GM12878 (cell line): ENCODE results near the gene C11orf65. TPM values are rescaled to one million over a fixed set of nuclear protein-coding genes. Genes with fewer than 3 reads are reported as not detected.
A peak's percentile ranks its signal among the peaks of the same experiment; 100 is the strongest.

ENCODE experiments used
- ATAC-seq: fragments of 200-7000 bp; cut with Tn5 transposase; 3 replicates; pipeline ENCODE4 v1.9.1; 2020; ENCODE audit warnings: mild to moderate bottlenecking, moderate library complexity
- BruUV-seq: library from RNA; stranded (reverse); fragments of 400-500 nt; replicated peaks from 2 replicates; lab custom pipeline; 2021; lab: Mats Ljungman, UMichigan
- CTCF ChIA-PET: fragments of 300-600 bp; sonication (Branson Sonifier 250); formaldehyde crosslinking; extraction: SDS; loops from one replicate; lab custom pipeline; 2021; ENCODE audit warnings: inconsistent platforms; lab: Yijun Ruan, JAX
- POLR2A ChIA-PET: fragments of 350-600 bp; formaldehyde crosslinking; extraction: SDS; loops from one replicate; lab custom pipeline; 2021; ENCODE audit warnings: inconsistent platforms; lab: Charles Lee
- RAD21 ChIA-PET: fragments of 300-600 bp; sonication (Branson Sonifier 250); formaldehyde crosslinking; loops from one replicate; lab custom pipeline; 2023; ENCODE audit warnings: antibody characterized with exemption; ENCODE audit not compliant: unreplicated experiment; lab: Charles Lee
- SMC1A ChIA-PET: fragments of 300-600 bp; sonication (Branson Sonifier 250); formaldehyde crosslinking; loops from one replicate; lab custom pipeline; 2023; ENCODE audit not compliant: unreplicated experiment, uncharacterized antibody; lab: Charles Lee
- DNase-seq: peaks from one replicate; pipeline ENCODE4 v3.0.0-alpha.2; 2011; ENCODE audit warnings: low read depth, low spot score
- FAIRE-seq: peaks from 3 replicates; lab custom pipeline; 2011; peaks lifted over from hg19 to GRCh38; lab: Jason Lieb, UNC
- H2AFZ ChIP-seq: 2 replicates; pipeline ENCODE4 v1.6.0; 2011; ENCODE audit warnings: low read depth, low read length, control low read depth; ENCODE audit not compliant: control insufficient read depth
- H3K27ac ChIP-seq: 2 replicates; pipeline ENCODE4 v1.5.1; 2011; ENCODE audit warnings: control low read depth; ENCODE audit not compliant: control insufficient read depth, insufficient read depth
- H3K27me3 ChIP-seq, 2 experiments: replicated peaks in 1 of 2; 2 replicates each; pipeline versions ENCODE4 v1.6.0 to v1.6.1; 2011; ENCODE audit warnings: low read length in 1 of 2; ENCODE audit not compliant: control insufficient read depth in 2 of 2, insufficient read depth in 2 of 2
- H3K36me3 ChIP-seq, 2 experiments: 2 replicates each; pipeline ENCODE4 v1.5.1; 2011; ENCODE audit warnings: low read length in 1 of 2; ENCODE audit not compliant: control insufficient read depth in 2 of 2, insufficient read depth in 2 of 2
- H3K4me1 ChIP-seq: 2 replicates; pipeline ENCODE4 v1.6.1; 2011; ENCODE audit warnings: mild to moderate bottlenecking, low read length, moderate library complexity, mixed read lengths; ENCODE audit not compliant: control insufficient read depth, insufficient read depth
- H3K4me2 ChIP-seq: 2 replicates; pipeline ENCODE4 v1.6.0; 2011; ENCODE audit warnings: control low read depth; ENCODE audit not compliant: control insufficient read depth, insufficient read depth
- H3K4me3 ChIP-seq: fragments of 200-600 bp; sonication (generic); 2 replicates; pipeline ENCODE4 v1.5.1; 2016
- H3K79me2 ChIP-seq: 2 replicates; pipeline ENCODE4 v1.6.0; 2011; ENCODE audit warnings: low read length; ENCODE audit not compliant: control insufficient read depth, insufficient read depth
- H3K9ac ChIP-seq: 2 replicates; pipeline ENCODE4 v1.8.0; 2011; ENCODE audit warnings: low read length, control low read depth, mixed read lengths; ENCODE audit not compliant: control insufficient read depth, insufficient read depth
- H3K9me3 ChIP-seq: replicated peaks from 3 replicates; pipeline ENCODE4 v1.5.1; 2011; ENCODE audit warnings: mild to moderate bottlenecking, low read length; ENCODE audit not compliant: control insufficient read depth, insufficient read depth
- H4K20me1 ChIP-seq: 2 replicates; pipeline ENCODE4 v1.6.0; 2011; ENCODE audit not compliant: control insufficient read depth, insufficient read depth
- ETV6 ChIP-seq, 2 experiments: fragments of 450-650 bp in 1 of 2; IDR thresholded peaks in 1 of 2; conservative IDR thresholded peaks in 1 of 2; 2 replicates each; pipeline ENCODE4 v1.6.1; 2014; ENCODE audit warnings: antibody characterized with exemption in 1 of 2, borderline replicate concordance in 1 of 2, low read depth in 1 of 2, mild to moderate bottlenecking in 1 of 2, moderate library complexity in 1 of 2
- FOXK2 ChIP-seq: fragments of 450-650 bp; IDR thresholded peaks from 2 replicates; pipeline ENCODE4 v1.6.1; 2017; ENCODE audit warnings: mild to moderate bottlenecking, moderate library complexity
- JUNB ChIP-seq: IDR thresholded peaks from 2 replicates; pipeline ENCODE4 v1.6.1; 2016; ENCODE audit warnings: antibody characterized with exemption, mild to moderate bottlenecking
- KAT2A ChIP-seq: conservative IDR thresholded peaks from 2 replicates; pipeline ENCODE4 v1.6.1; 2011; ENCODE audit warnings: low read depth, low read length; ENCODE audit not compliant: control insufficient read depth
- MTA3 ChIP-seq: IDR thresholded peaks from 2 replicates; pipeline ENCODE4 v1.6.1; 2012; ENCODE audit warnings: low read length, inconsistent platforms, borderline replicate concordance
- NFYA ChIP-seq: IDR thresholded peaks from 2 replicates; pipeline ENCODE4 v1.6.1; 2011; ENCODE audit warnings: low read depth, mild to moderate bottlenecking, low read length, improper control_type of control experiment, borderline replicate concordance
- POU2F2 ChIP-seq: IDR thresholded peaks from 3 replicates; pipeline ENCODE4 v1.6.1; 2011; ENCODE audit warnings: low read depth, mild to moderate bottlenecking, low read length, borderline replicate concordance
- TBL1XR1 ChIP-seq: IDR thresholded peaks from 2 replicates; pipeline ENCODE4 v1.6.1; 2012; ENCODE audit warnings: low read depth, low read length, improper control_type of control experiment
- ZNF274 ChIP-seq: IDR thresholded peaks from one replicate; pipeline ENCODE4 v1.8.0; 2011; ENCODE audit not compliant: insufficient read length, insufficient read depth
- WGBS: methylation state at CpG from one replicate; pipeline ENCODE4 v1.1.6; 2016; ENCODE audit warnings: low lambda C conversion rate; ENCODE audit not compliant: insufficient replicate concordance, insufficient coverage; ENCODE audit errors: missing lambda C conversion rate; 5-methylcytosine and 5-hydroxymethylcytosine counted together
- in situ Hi-C: fragments of 300-500 bp; cut with MboI; formaldehyde crosslinking; loops from 9 replicates; pipeline ENCODE4 v1.14.3; 2018; ENCODE audit warnings: mixed read lengths
- intact Hi-C: fragments of 100-400 bp; cut with micrococcal nuclease; formaldehyde crosslinking; loops from one replicate; pipeline ENCODE4 v1.14.2; 2022; ENCODE audit not compliant: unreplicated experiment
- polyA plus RNA-seq, 11 experiments: library from polyadenylated mRNA; depleted of rRNA in 4 of 11; unstranded in 6 of 11; stranded (reverse) in 5 of 11; fragments of >200 nt; fragmentation: Nextera tagmentation in 4 of 11; fragmentation: Illumina TruSeq in 1 of 11; extraction: Ambion mirVana in 4 of 11; extraction: Trizol in 1 of 11; gene quantifications; 1 replicate in 1 of 11; 2 replicates in 10 of 11; pipeline versions ENCODE4 v1.2.1 to v1.2.3, GENCODE V29; 2011 to 2016; ENCODE audit warnings: inconsistent platforms in 2 of 11, missing spikeins in 2 of 11, low read depth in 1 of 11
- total RNA-seq, 4 experiments: library from RNA; depleted of rRNA in 3 of 4; stranded (reverse); fragments of >200 nt in 3 of 4; fragmentation: Illumina TruSeq in 1 of 4; extraction: Trizol in 1 of 4; gene quantifications; 2 replicates each; pipeline versions ENCODE4 v1.2.1 to v1.2.3, GENCODE V29; 2013 to 2021
- TF ChIP-seq, protein P1 (sequence below): fragments of 450-650 bp; formaldehyde crosslinking; IDR thresholded peaks from 2 replicates; pipeline ENCODE4 v1.4.0; 2022; ENCODE audit warnings: mild to moderate bottlenecking, moderate library complexity
- TF ChIP-seq, protein P2 (sequence below): IDR thresholded peaks from 2 replicates; pipeline ENCODE4 v1.6.1; 2011; ENCODE audit warnings: mild to moderate bottlenecking, low read depth, low read length, moderate library complexity; ENCODE audit not compliant: insufficient replicate concordance
- TF ChIP-seq, protein P3 (sequence below): fragments of 450-650 bp; IDR thresholded peaks from 2 replicates; pipeline ENCODE4 v1.6.1; 2018; ENCODE audit warnings: mild to moderate bottlenecking, low read depth, moderate library complexity; ENCODE audit not compliant: partially characterized antibody

C11orf65 gene
- total and polyA plus RNA-seq, 10 of the 15 experiments (the other 5 are each of a cell fraction or from before 2014, with no cell fraction given): 0.71 to 2.0 (median 1.2) TPM

DNA sequence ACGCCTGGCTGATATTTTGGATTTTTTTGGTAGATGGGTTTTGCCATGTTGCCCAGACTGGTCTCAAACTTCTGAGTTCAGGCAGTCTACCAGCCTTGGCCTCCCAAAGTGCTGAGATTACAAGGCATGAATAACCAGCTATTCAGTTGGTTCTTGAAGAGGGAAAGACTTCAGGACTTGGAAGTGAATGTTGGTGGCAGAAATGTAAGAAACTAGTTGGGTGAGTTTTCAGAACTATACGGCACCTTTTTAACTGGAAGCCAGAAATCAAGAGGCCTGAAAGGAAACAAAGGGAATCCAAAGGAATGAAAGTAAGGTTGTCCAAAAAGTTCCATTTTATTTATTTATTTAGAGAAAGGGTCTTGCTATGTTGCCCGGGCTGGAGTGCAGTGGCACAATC, 28.0 kb upstream of the C11orf65 start:
- ATAC-seq: no peak

More for the DNA sequence above, 28.0 kb upstream of the C11orf65 start:
- SMC1A ChIA-PET: interaction anchor here (0.6 to 3.5 kb wide), 12 partner anchors 15 to 373 kb away, joined by 3 to 16 read pairs (median 3); partner anchors contain the start of gene C11orf65
- 100% methylated on average over 3 of the region's 3 CpGs for WGBS
- Histone ChIP-seq H3K4me3 (no peak overlapping the region), H3K9ac (no peak overlapping the region), H3K27me3 (no peaks in the 10 kb centered on the region), H3K79me2 (peaks cover 12% of the 10 kb centered on the region), H4K20me1 (no peaks in the 10 kb centered on the region), H3K4me1 (no peaks in the 10 kb centered on the region), H3K4me2 (0 out of 2 replicates have a peak overlapping the region, but pooled peaks have one; percentile 44), H3K36me3 (no peaks in the 10 kb centered on the region), H2AFZ (no peak overlapping the region), H3K27ac (no peak overlapping the region), H3K9me3 (no peaks in the 10 kb centered on the region)
- FAIRE-seq (no peak), DNase-seq (no peak)
- RAD21 ChIA-PET: interaction anchor here (1.1 to 2.3 kb wide), 5 partner anchors 63 to 154 kb away, joined by 3 to 12 read pairs (median 4); no protein-coding TSS in a partner anchor
- intact Hi-C loops: loop anchor here (10.0 kb wide), 1 partner anchor 271 kb away; the partner anchor contains the start of genes ATM and NPAT
- POLR2A ChIA-PET: interaction anchor here (0.7 to 1.3 kb wide), 4 partner anchors 46 to 125 kb away, joined by 3 to 4 read pairs (median 3); no protein-coding TSS in a partner anchor
- CTCF ChIA-PET: interaction anchor here (0.6 to 1.3 kb wide), 3 partner anchors 22 to 150 kb away, joined by 3 to 6 read pairs (median 5); no protein-coding TSS in a partner anchor
- in situ Hi-C loops: no loop called here
- TF ChIP-seq, protein P1, sequence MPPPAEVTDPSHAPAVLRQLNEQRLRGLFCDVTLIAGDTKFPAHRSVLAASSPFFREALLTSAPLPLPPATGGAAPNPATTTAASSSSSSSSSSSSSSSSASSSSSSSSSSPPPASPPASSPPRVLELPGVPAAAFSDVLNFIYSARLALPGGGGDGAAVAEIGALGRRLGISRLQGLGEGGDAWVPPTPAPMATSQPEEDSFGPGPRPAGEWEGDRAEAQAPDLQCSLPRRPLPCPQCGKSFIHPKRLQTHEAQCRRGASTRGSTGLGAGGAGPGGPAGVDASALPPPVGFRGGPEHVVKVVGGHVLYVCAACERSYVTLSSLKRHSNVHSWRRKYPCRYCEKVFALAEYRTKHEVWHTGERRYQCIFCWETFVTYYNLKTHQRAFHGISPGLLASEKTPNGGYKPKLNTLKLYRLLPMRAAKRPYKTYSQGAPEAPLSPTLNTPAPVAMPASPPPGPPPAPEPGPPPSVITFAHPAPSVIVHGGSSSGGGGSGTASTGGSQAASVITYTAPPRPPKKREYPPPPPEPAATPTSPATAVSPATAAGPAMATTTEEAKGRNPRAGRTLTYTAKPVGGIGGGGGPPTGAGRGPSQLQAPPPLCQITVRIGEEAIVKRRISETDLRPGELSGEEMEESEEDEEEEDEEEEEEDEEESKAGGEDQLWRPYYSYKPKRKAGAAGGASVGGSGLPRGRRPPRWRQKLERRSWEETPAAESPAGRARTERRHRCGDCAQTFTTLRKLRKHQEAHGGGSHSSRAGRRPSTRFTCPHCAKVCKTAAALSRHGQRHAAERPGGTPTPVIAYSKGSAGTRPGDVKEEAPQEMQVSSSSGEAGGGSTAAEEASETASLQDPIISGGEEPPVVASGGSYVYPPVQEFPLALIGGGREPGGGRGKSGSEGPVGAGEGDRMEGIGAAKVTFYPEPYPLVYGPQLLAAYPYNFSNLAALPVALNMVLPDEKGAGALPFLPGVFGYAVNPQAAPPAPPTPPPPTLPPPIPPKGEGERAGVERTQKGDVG: no peak
- no peak for TF ChIP-seq ZNF274
- TF ChIP-seq NFYA: no peak
- TF ChIP-seq TBL1XR1: no peak
- TF ChIP-seq JUNB: no peak
- no peak for TF ChIP-seq KAT2A
- TF ChIP-seq, protein P2, sequence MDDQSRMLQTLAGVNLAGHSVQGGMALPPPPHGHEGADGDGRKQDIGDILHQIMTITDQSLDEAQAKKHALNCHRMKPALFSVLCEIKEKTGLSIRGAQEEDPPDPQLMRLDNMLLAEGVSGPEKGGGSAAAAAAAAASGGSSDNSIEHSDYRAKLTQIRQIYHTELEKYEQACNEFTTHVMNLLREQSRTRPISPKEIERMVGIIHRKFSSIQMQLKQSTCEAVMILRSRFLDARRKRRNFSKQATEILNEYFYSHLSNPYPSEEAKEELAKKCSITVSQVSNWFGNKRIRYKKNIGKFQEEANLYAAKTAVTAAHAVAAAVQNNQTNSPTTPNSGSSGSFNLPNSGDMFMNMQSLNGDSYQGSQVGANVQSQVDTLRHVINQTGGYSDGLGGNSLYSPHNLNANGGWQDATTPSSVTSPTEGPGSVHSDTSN: no peak
- TF ChIP-seq MTA3: no peak
- TF ChIP-seq, protein P3, sequence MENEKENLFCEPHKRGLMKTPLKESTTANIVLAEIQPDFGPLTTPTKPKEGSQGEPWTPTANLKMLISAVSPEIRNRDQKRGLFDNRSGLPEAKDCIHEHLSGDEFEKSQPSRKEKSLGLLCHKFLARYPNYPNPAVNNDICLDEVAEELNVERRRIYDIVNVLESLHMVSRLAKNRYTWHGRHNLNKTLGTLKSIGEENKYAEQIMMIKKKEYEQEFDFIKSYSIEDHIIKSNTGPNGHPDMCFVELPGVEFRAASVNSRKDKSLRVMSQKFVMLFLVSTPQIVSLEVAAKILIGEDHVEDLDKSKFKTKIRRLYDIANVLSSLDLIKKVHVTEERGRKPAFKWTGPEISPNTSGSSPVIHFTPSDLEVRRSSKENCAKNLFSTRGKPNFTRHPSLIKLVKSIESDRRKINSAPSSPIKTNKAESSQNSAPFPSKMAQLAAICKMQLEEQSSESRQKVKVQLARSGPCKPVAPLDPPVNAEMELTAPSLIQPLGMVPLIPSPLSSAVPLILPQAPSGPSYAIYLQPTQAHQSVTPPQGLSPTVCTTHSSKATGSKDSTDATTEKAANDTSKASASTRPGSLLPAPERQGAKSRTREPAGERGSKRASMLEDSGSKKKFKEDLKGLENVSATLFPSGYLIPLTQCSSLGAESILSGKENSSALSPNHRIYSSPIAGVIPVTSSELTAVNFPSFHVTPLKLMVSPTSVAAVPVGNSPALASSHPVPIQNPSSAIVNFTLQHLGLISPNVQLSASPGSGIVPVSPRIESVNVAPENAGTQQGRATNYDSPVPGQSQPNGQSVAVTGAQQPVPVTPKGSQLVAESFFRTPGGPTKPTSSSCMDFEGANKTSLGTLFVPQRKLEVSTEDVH: no peak
- TF ChIP-seq FOXK2: no peak
- no peak for TF ChIP-seq ETV6 (conservative IDR thresholded peaks at IDR 0.05 in 1 of 2, IDR thresholded peaks at IDR 0.05 in 1 of 2; ENCODE audit: borderline replicate concordance in 1 of 2, low read depth in 1 of 2)
- no peak for TF ChIP-seq POU2F2
- BruUV-seq: no TSS peak
